Heart left ventricle (tissue), 16 donors: ENCODE data around the gene GABRD. TPM values are rescaled to one million over a fixed set of nuclear protein-coding genes. Genes with fewer than 3 reads are reported as not detected.
A peak's percentile ranks its signal among the peaks of the same experiment; 100 is the strongest.

Experiments
- ATAC-seq, 4 donors: fragments of 200-7000 bp; cut with Tn5 transposase; one replicate each; pipeline ENCODE4 v1.9.1; 2020 to 2022; ENCODE audit warnings: moderate library complexity in 4 of 4, mild to moderate bottlenecking in 3 of 4, moderate number of reproducible peaks in 1 of 4
- DNase-seq, 5 donors: peaks; one replicate each; pipeline ENCODE4 v3.0.0-alpha.2; 2020
- H3K27ac ChIP-seq, 12 donors: fragments of 200-600 bp; sonication (generic) in 4 of 12; one replicate each; pipeline versions ENCODE4 v1.5.0 to v1.8.0; 2016 to 2022; ENCODE audit warnings: mild to moderate bottlenecking in 2 of 12
- H3K27me3 ChIP-seq, 9 donors: fragments of 200-600 bp; sonication (generic) in 2 of 9; one replicate each; pipeline versions ENCODE4 v1.5.1 to v1.8.0; 2016 to 2022; ENCODE audit warnings: mild to moderate bottlenecking in 3 of 9
- H3K36me3 ChIP-seq, 9 donors: fragments of 200-600 bp; sonication (generic) in 2 of 9; one replicate each; pipeline versions ENCODE4 v1.5.0 to v1.8.0; 2018 to 2022; ENCODE audit warnings: mild to moderate bottlenecking in 2 of 9
- H3K4me1 ChIP-seq, 12 donors: fragments of 200-600 bp; sonication (generic) in 4 of 12; one replicate each; pipeline versions ENCODE4 v1.5.0 to v1.8.0; 2016 to 2022; ENCODE audit warnings: mild to moderate bottlenecking in 3 of 12
- H3K4me3 ChIP-seq, 12 donors: fragments of 200-600 bp; sonication (generic) in 4 of 12; one replicate each; pipeline versions ENCODE4 v1.5.0 to v1.8.0; 2017 to 2022; ENCODE audit warnings: mild to moderate bottlenecking in 9 of 12, moderate library complexity in 4 of 12
- H3K9me3 ChIP-seq, 12 donors: fragments of 200-600 bp; sonication (generic) in 4 of 12; one replicate each; pipeline versions ENCODE4 v1.5.0 to v1.8.0; 2016 to 2022; ENCODE audit warnings: mild to moderate bottlenecking in 1 of 12
- POLR2A ChIP-seq, 2 donors: fragments of 450-650 bp; IDR thresholded peaks; one replicate each; pipeline ENCODE4 v1.6.1; 2017; ENCODE audit warnings: antibody characterized with exemption in 2 of 2, mild to moderate bottlenecking in 2 of 2, moderate library complexity in 2 of 2
- WGBS, 4 donors: extraction: QIAGEN DNeasy Blood & Tissue Kit in 2 of 4; methylation state at CpG; one replicate each; pipeline versions ENCODE4 v1.1.5 to v1.1.7; 2013 to 2018; 5-methylcytosine and 5-hydroxymethylcytosine counted together
- intact Hi-C, 10 donors: fragments of 100-400 bp; cut with DNase I; formaldehyde crosslinking; loops; one replicate each; pipeline versions ENCODE4 v1.11.1 to v1.14.2; 2022
- polyA plus RNA-seq, 2 donors: library from polyadenylated mRNA; stranded (reverse); fragments of 200-250 nt; gene quantifications; one replicate each; pipeline ENCODE4 v1.2.3, GENCODE V29; 2013
- total RNA-seq, 9 donors: library from RNA; depleted of rRNA in 2 of 9; stranded (reverse); fragments of >200 nt in 2 of 9; fragmentation: NEBNext Ultra II Directional in 3 of 9; extraction: Animal tissue kit (Norgen Biotek cat#: 25700) in 3 of 9; gene quantifications; one replicate each; pipeline versions ENCODE4 v1.1.0 to v1.2.4, GENCODE V29; 2016 to 2023
- TF ChIP-seq, protein P1 (sequence below), 12 donors: fragments of 200-600 bp; sonication (generic) in 4 of 12; IDR thresholded peaks; one replicate each; pipeline versions ENCODE4 v1.5.0 to v1.8.0; 2018 to 2022; ENCODE audit warnings: antibody characterized with exemption in 12 of 12, mild to moderate bottlenecking in 5 of 12
- donor health status: ischemic (EF 13 %, LVEDD 7.1; RV severe dilation, severe dysfunction).
- donor health status: healthy with polysubstance abuse.
- donor health status: DM: no; HTN: yes; CAD: no.
- donor health status: DM: no; HTN: no; CAD: no.
- donor health status: ischemic (EF 25% LVEDD 6.9; RV normal size, moderate dysfunction).
- donor health status: ischemic (EF 25% LVEDD 5.7; RV mildly dilated, moderate dysfunction).
- donor health status: healthy.
- donor health status: DM: yes; HTN: yes; CAD: no.
- donor health status: ischemic (EF 35%, LVEDD 5.7; RV mildly dilated, moderate dysfunction).
- donor health status: nonischemic (EF 11% LVEDD 7.7; RV severe dilation, severe dysfunction).
- donor health status: DM: yes; HTN: yes; CAD: no.
- donor health status: PGD.
- donor health status: ischemic (EF 29% LVEDD 5.4; RV normal size, mild dysfunction).
- donor health status: nonischemic (EF 23%, LVEDD 6.1; RV moderate dilation, normal function).

The GABRD gene
- total and polyA plus RNA-seq, 11 donors: 0.21 to 1.1 (median 0.65) TPM; not detected in 2

GRCh38 chr1:2054560-2054959, 35.4 kb downstream of the GABRD start:
- Histone ChIP-seq H3K36me3 (peaks cover 0 to 3% (median 0%) of the 10 kb centered on the region in 9 donors), H3K27me3 (peaks cover 6 to 26% (median 15%) of the 10 kb centered on the region in 9 donors), H3K9me3 (no peaks in the 10 kb centered on the region), H3K4me3 (no peak overlapping the region), H3K27ac (no peak overlapping the region), H3K4me1 (peaks cover 0 to 18% (median 3%) of the 10 kb centered on the region in 12 donors)
- intact Hi-C loops: no loop called here
- 81 to 87% (median 85%) methylated on average over 21 to 22 of the region's 22 CpGs for WGBS, 4 donors
- ATAC-seq: no peak
- no peak for TF ChIP-seq POLR2A (IDR thresholded peaks at IDR 0.05)
- TF ChIP-seq, protein P1, sequence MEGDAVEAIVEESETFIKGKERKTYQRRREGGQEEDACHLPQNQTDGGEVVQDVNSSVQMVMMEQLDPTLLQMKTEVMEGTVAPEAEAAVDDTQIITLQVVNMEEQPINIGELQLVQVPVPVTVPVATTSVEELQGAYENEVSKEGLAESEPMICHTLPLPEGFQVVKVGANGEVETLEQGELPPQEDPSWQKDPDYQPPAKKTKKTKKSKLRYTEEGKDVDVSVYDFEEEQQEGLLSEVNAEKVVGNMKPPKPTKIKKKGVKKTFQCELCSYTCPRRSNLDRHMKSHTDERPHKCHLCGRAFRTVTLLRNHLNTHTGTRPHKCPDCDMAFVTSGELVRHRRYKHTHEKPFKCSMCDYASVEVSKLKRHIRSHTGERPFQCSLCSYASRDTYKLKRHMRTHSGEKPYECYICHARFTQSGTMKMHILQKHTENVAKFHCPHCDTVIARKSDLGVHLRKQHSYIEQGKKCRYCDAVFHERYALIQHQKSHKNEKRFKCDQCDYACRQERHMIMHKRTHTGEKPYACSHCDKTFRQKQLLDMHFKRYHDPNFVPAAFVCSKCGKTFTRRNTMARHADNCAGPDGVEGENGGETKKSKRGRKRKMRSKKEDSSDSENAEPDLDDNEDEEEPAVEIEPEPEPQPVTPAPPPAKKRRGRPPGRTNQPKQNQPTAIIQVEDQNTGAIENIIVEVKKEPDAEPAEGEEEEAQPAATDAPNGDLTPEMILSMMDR (IDR thresholded peaks at IDR 0.05): no peak
- DNase-seq: peak in 2 of 5 donors; percentile 17 to 24

- peaks cover 0 to 12% (median 4%) of the 10 kb centered on the region in 9 donors for H3K27me3 ChIP-seq
- intact Hi-C loops: no loop called here
These were observed 36.9 kb downstream of the GABRD start for GRCh38 chr1:2055911-2056575.

GRCh38 chr1:2056955-2057590, 37.9 kb downstream of the GABRD start:
- no peak overlapping the region for H3K4me3 ChIP-seq
- DNase-seq: peak in 3 of 5 donors; percentile 6 to 54 (median 10)
- intact Hi-C loops: no loop called here
- TF ChIP-seq POLR2A (IDR thresholded peaks at IDR 0.05): no peak
- TF ChIP-seq, protein P1 (IDR thresholded peaks at IDR 0.05): no peak
- no peaks in the 10 kb centered on the region for H3K4me1 ChIP-seq
- no peak overlapping the region for H3K27ac ChIP-seq
- 90 to 94% (median 91%) methylated on average over 22 to 25 of the region's 25 CpGs for WGBS, 4 donors
- no peak for ATAC-seq
- peaks cover 0 to 3% (median 0%) of the 10 kb centered on the region in 9 donors for H3K36me3 ChIP-seq
- H3K9me3 ChIP-seq: no peaks in the 10 kb centered on the region
- H3K27me3 ChIP-seq: peaks cover 0 to 1% (median 0%) of the 10 kb centered on the region in 9 donors

More at GRCh38 chr1:2055911-2056575, 36.9 kb downstream of the GABRD start:
- DNase-seq (peak in 2 of 5 donors; percentile 18 to 52), ATAC-seq (no peak)
- Histone ChIP-seq H3K36me3 (peaks cover 0 to 3% (median 0%) of the 10 kb centered on the region in 9 donors), H3K4me3 (no peak overlapping the region), H3K4me1 (peaks cover 0 to 3% (median 0%) of the 10 kb centered on the region in 12 donors), H3K9me3 (no peaks in the 10 kb centered on the region), H3K27ac (no peak overlapping the region)
- WGBS, 4 donors: 90 to 92% (median 92%) methylated on average over 19 to 29 of the region's 29 CpGs
- TF ChIP-seq POLR2A (IDR thresholded peaks at IDR 0.05): no peak
- TF ChIP-seq, protein P1 (IDR thresholded peaks at IDR 0.05): no peak

DNA sequence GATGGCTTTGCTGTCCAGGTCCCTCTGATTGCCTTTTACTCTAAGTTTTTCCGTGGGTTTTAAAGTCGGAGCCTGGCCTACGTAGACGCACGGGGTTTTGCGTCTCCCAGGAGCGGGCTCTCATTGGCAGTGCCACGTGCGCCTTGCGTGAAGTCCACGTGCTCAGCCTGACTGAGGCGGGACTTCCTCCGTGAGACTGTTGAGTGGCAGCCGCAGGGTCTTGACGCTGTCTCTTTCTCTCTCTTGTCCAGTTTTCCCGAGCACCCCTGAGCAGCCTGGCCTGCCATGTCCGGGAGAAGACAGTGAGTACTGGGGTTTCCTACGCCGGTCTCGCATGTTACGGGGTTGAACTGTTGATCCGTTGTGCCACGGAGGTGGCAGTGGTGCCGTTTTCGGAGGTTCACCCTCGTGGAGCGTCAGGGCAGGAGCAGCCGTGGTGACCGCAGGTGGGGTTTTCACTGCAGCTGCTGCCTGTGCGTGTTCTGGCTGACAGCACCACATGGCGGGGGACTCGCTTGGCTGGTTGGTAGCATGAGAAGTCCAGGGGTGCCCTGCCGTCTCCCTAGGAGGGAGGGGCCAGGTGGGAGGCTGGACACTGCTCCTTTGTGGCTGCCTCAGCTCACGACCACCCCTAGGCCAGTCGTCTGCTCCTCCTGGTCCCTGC, 40.3 kb downstream of the GABRD start:
- H3K36me3 ChIP-seq: peaks cover 0 to 3% (median 0%) of the 10 kb centered on the region in 9 donors
- H3K9me3 ChIP-seq: peaks cover 0 to 3% (median 0%) of the 10 kb centered on the region in 12 donors
- ATAC-seq: no peak
- DNase-seq: peak in 3 of 5 donors; percentile 13 to 53 (median 14)
- 88 to 91% (median 89%) methylated on average over 31 to 35 of the region's 35 CpGs for WGBS, 4 donors
- intact Hi-C loops: no loop called here
- H3K27ac ChIP-seq: no peak overlapping the region
- H3K4me1 ChIP-seq: no peaks in the 10 kb centered on the region
- no peak overlapping the region for H3K4me3 ChIP-seq
- no peaks in the 10 kb centered on the region for H3K27me3 ChIP-seq
- no peak for TF ChIP-seq POLR2A (IDR thresholded peaks at IDR 0.05)
- TF ChIP-seq, protein P1 (IDR thresholded peaks at IDR 0.05): no peak
